Measurements from ENCODE around the gene DRC7. TPM values are rescaled to one million over a fixed set of nuclear protein-coding genes. Genes with fewer than 3 reads are reported as not detected.

DRC7 gene
- total and polyA plus RNA-seq, 9 of the 15 experiments (the other 6 are each of a cell fraction or from before 2014, with no cell fraction given), result 0.04 to 0.33 (median 0.12) TPM; not detected in 3

DNA sequence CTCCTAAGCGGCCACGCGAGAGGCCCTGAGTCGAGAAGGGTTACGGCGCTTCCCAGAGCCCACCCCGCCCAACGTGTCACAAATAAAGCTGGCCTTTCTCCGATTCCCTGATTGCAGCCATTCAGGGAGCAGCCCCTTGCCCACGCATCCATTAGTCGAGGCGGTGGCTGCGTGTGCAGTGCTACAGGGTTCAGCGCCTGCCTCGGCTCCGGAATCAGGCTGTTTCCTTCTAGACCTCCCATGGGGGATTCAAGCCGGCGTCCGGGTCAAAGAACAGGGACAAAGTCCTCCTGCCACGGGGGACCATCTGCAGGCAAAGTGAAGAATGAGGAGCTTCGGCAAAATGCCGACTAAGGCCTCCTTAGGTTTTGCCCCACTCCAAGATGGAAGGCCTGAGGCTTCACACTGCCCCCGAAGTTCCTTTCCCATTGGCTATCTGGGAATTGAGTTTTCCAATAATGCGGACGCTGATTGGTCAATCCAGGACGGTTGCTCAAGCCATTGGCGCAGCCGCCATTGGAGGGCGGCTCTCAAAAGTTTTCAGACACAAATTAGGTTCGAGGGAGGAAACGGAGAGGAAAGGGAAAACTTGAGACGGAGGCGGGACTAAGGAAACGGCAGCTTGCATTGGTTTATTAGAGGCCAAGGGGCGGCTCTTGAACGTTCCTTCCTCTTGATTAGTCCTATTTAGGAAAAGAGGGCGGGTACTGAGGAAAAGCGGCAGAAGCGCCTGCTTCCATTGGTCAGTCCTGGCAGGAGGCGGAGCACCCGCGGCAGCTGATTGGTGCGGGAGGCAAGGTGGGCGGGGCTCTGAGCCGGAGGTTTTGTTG is 40.5 kb downstream of the DRC7 start (continued):
- peak; percentile 78 for TF ChIP-seq RBM25 (IDR thresholded peaks at IDR 0.05; ENCODE audit: low read depth, low read length, severe bottlenecking)
- TF ChIP-seq POLR2B (IDR thresholded peaks at IDR 0.05; ENCODE audit: low read depth, partially characterized antibody), result peak; percentile 77
- peak; percentile 100 for TF ChIP-seq MBD2 (IDR thresholded peaks at IDR 0.05; ENCODE audit: borderline replicate concordance, low read depth)
- peak; percentile 77 for TF ChIP-seq SUPT5H (IDR thresholded peaks at IDR 0.05)
- TF ChIP-seq NR3C1 (CRISPR knock-in tag; IDR thresholded peaks at IDR 0.05), result no peak
- peak; percentile 83 for TF ChIP-seq FOXM1 (IDR thresholded peaks at IDR 0.05; ENCODE audit: low read depth)
- TF ChIP-seq FOXM1 (CRISPR knock-in tag; IDR thresholded peaks at IDR 0.05; ENCODE audit: low read depth), result no peak
- TF ChIP-seq ELF1 (tag; IDR thresholded peaks at IDR 0.05), result peak; percentile 88
- peak; percentile 79 to 82 for TF ChIP-seq SIX5 (IDR thresholded peaks at IDR 0.05; ENCODE audit: borderline replicate concordance in 1 of 2, insufficient read depth in 1 of 2, low read depth in 1 of 2, low read length in 2 of 2)
- TF ChIP-seq SP1 (CRISPR knock-in tag; IDR thresholded peaks at IDR 0.05), result peak; percentile 96
- TF ChIP-seq HDAC1 (IDR thresholded peaks at IDR 0.05), result 0 out of 4 replicates have a peak, but pooled peaks of 1 of the 2 experiments have one; percentile 4
- TF ChIP-seq, protein P1, sequence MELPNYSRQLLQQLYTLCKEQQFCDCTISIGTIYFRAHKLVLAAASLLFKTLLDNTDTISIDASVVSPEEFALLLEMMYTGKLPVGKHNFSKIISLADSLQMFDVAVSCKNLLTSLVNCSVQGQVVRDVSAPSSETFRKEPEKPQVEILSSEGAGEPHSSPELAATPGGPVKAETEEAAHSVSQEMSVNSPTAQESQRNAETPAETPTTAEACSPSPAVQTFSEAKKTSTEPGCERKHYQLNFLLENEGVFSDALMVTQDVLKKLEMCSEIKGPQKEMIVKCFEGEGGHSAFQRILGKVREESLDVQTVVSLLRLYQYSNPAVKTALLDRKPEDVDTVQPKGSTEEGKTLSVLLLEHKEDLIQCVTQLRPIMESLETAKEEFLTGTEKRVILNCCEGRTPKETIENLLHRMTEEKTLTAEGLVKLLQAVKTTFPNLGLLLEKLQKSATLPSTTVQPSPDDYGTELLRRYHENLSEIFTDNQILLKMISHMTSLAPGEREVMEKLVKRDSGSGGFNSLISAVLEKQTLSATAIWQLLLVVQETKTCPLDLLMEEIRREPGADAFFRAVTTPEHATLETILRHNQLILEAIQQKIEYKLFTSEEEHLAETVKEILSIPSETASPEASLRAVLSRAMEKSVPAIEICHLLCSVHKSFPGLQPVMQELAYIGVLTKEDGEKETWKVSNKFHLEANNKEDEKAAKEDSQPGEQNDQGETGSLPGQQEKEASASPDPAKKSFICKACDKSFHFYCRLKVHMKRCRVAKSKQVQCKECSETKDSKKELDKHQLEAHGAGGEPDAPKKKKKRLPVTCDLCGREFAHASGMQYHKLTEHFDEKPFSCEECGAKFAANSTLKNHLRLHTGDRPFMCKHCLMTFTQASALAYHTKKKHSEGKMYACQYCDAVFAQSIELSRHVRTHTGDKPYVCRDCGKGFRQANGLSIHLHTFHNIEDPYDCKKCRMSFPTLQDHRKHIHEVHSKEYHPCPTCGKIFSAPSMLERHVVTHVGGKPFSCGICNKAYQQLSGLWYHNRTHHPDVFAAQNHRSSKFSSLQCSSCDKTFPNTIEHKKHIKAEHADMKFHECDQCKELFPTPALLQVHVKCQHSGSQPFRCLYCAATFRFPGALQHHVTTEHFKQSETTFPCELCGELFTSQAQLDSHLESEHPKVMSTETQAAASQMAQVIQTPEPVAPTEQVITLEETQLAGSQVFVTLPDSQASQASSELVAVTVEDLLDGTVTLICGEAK (IDR thresholded peaks at IDR 0.05), result peak; percentile 90
- TF ChIP-seq, protein P1 (CRISPR knock-in tag; IDR thresholded peaks at IDR 0.05), result no peak
- peak; percentile 83; the same call in 1 of the 2 replicates for TF ChIP-seq LCOR (CRISPR knock-in tag; IDR thresholded peaks at IDR 0.05)
- TF ChIP-seq ZFX (CRISPR knock-in tag; IDR thresholded peaks at IDR 0.05), result peak; percentile 89
- TF ChIP-seq ASH1L (IDR thresholded peaks at IDR 0.05; ENCODE audit: borderline replicate concordance, low read depth, partially characterized antibody), result peak; percentile 100
- TF ChIP-seq TEAD4 (IDR thresholded peaks at IDR 0.05; ENCODE audit: low read length), result peak; percentile 18; the same call in 1 of the 2 replicates
- no peak for TF ChIP-seq TEAD4 (CRISPR knock-in tag; IDR thresholded peaks at IDR 0.05; ENCODE audit: borderline replicate concordance)
- TF ChIP-seq RFX7 (CRISPR knock-in tag; IDR thresholded peaks at IDR 0.05), result no peak
- TF ChIP-seq ZNF316 (IDR thresholded peaks at IDR 0.05), result peak; percentile 89
- peak; percentile 93 for TF ChIP-seq C11orf30 (IDR thresholded peaks at IDR 0.05; ENCODE audit: low read depth)
- TF ChIP-seq PHF20 (IDR thresholded peaks at IDR 0.05; ENCODE audit: partially characterized antibody), result peak; percentile 51
